Cardiac fibroblast (primary cell): ENCODE results near the gene TRIM8.

Source experiments
- DNase-seq, 2 donors: peaks; one replicate each; pipeline versions ENCODE4 v3.0.0 to v3.0.0-alpha.2; 2010; ENCODE audit warnings: low read depth in 2 of 2
- H3K4me3 ChIP-seq, 2 donors: replicated peaks in 1 of 2; 1 replicate in 1 of 2; 2 replicates in 1 of 2; pipeline ENCODE4 v1.5.1; 2011; ENCODE audit warnings: low read depth in 2 of 2, low read length in 2 of 2, mild to moderate bottlenecking in 2 of 2, moderate library complexity in 1 of 2
- TF ChIP-seq, protein P1 (sequence below): IDR thresholded peaks from one replicate; pipeline ENCODE4 v1.5.1; 2011; ENCODE audit warnings: low read depth, mild to moderate bottlenecking, low read length, inconsistent platforms

Gene TRIM8

DNA sequence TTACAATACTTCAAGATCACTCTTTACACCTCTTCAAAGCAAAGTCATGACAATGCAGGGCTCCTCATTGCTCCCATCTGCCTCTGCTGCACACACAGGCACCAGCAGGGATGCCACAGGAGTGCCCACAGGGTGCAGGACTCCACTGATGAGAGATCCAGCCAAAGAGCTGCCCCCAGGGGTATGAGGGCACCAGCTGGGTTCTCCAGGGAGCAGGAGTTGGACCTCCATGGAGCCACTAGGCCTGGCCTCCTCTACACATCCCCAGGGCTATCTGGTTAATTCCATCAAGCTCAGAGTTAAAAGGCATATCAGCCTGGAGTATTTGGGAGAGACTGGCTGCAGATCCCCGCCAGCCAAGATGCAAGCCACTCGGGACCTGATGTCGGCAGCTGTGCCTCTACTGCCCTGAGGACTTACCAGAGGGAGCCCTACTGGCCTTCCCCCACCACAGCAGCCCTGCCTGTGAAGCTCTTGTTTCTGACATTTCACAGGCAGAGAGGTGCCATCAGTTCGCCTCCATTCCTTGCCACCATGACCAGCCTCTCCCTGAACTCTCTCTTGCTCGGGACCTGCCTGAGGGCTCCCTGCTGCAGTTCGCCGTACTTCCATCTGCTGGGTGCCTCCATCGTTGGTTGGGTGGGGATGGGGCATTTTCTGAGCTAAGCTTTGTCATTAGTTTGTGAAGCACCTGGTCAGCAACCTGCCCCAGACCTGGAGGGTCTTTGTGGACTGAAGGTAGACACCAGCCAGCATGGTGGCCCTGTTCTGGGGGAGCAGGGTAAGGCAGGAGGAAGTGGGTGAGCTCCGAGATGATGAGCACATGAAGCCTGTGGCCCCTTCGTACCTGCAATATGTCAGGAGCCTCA lies 12.5 kb upstream of the TRIM8 start:
- TF ChIP-seq, protein P1, sequence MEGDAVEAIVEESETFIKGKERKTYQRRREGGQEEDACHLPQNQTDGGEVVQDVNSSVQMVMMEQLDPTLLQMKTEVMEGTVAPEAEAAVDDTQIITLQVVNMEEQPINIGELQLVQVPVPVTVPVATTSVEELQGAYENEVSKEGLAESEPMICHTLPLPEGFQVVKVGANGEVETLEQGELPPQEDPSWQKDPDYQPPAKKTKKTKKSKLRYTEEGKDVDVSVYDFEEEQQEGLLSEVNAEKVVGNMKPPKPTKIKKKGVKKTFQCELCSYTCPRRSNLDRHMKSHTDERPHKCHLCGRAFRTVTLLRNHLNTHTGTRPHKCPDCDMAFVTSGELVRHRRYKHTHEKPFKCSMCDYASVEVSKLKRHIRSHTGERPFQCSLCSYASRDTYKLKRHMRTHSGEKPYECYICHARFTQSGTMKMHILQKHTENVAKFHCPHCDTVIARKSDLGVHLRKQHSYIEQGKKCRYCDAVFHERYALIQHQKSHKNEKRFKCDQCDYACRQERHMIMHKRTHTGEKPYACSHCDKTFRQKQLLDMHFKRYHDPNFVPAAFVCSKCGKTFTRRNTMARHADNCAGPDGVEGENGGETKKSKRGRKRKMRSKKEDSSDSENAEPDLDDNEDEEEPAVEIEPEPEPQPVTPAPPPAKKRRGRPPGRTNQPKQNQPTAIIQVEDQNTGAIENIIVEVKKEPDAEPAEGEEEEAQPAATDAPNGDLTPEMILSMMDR, result no peak
- H3K4me3 ChIP-seq, result no peak overlapping the region
- no peak for DNase-seq

DNA sequence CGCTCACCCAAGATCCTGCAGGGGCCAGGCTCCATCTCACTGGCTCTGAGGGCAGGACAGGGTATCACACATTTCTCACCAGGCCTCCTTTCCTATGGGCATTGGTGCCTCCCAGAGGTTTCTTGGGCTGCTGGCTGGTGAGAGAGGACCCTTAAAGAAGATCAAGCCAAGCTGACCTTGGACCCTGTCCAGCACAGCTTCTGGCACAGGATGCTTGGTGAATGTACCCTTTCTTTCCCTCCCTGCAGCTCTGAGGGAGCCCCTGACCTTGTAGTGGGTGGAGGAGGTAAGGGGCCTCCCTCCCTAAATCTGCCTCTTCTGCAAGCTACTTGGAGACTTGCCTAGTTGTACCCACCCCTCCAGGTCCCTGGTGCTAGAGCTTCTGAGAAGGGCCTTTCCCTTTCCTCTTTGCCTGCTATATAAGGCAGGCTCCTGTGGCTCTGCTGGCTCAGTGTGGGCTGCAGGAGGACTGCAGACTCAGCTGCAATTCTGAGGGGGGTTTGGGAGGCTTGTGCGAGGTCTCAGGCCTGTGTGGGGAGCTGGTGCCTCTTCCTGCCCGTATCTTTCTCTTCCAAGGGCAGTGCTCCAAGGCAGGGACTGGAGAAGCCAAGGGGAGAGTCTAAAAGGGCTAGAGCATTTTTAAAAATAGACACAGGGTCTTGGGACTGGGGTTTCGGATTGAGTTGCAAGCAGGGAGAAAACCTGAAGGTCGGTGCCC lies 11.7 kb upstream of the TRIM8 start:
- TF ChIP-seq, protein P1, result no peak
- no peak overlapping the region for H3K4me3 ChIP-seq
- DNase-seq, result peak in 1 of 2 donors; percentile 91

DNA sequence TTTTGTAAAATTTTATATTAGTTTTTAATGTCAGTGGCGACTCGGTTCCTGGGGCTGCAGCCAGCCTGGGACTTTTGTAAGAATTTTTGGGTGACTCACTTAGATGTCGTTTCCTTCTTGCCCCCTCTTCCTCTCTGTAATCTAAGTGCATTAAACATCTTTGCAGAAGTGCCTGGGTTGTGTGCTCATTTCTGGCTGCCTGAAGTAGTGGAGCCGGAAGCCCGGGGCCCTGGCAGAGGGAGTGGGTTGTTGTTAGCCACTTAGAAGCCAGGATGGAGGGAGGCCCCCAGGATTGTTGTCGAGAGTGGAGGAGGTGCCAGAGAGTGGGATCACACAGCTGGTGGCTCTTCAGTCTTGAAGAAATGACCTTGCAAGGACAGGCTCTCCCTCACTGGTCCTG lies 11.0 kb upstream of the TRIM8 start:
- DNase-seq, result peak; percentile 77 to 88
- no peak overlapping the region for H3K4me3 ChIP-seq
- TF ChIP-seq, protein P1, result no peak

DNA sequence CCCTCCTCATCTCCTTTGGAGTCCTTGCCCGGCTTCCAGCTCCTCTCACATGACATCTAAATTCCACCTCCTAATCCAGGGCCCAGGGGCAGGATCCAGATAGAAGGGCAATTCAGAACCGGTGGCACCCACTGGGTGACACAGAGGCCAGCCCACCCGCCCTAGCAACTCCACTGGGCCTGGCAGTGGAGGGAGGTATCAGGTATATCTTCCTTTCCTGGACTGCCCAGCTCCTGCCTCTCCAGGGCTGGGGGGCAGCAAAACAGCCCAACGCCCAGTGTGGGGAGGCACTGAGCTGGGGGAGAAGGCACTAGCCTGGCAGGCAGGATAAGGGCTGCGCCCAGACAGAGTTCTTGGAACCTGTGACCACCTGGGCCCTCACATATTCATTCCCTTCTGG lies 10.4 kb upstream of the TRIM8 start:
- DNase-seq, result no peak
- TF ChIP-seq, protein P1, result no peak
- H3K4me3 ChIP-seq, result no peak overlapping the region

DNA sequence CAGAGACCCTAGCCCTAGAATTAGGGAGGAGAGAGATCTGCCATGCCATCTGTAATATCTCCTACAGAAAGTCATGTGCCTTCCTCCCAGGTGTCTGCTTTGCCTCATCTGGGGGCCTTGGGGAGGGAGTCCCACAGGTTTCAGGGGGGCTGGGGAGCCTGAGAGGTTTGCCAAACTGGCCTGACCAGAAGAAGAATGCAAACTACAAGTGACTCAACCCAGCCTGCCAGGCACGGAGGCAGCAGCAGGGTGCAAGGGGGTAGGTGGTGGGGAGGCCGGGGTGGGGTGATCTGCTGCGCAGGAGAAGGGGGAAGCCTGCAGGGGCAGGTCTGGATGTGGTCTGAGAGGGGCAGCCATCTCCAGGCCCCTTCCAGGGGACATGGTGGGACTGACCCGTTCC lies 9.6 kb upstream of the TRIM8 start:
- H3K4me3 ChIP-seq, result no peak overlapping the region
- DNase-seq, result no peak
- TF ChIP-seq, protein P1, result no peak

DNA sequence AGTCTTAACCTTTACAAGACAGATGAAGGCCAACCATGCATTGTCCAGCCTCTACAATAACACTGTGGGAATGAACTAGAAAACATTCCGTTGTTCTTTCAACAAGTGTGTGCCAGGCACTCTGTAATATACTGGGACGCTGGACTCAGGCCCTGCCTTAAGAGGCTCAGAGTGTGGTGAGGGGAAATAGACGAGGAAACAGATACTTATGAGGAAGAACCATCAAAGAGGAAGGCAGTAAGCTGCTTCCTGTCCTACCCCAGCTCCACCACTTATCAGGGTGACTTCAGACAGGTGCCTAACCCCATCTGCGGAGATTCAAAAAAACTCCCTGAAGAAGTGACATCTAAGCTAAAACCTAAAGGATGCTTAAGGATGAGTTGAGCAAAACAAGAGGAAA lies 8.9 kb upstream of the TRIM8 start:
- no peak overlapping the region for H3K4me3 ChIP-seq
- DNase-seq, result no peak
- TF ChIP-seq, protein P1, result no peak
